ENCODE data around the gene KLHL18. TPM values are rescaled to one million over a fixed set of nuclear protein-coding genes. Genes with fewer than 3 reads are reported as not detected.

Gene KLHL18
- polyA plus RNA-seq, 2 of the 4 experiments (the other 2 are of a cell fraction): 14.3 to 20.7 TPM

DNA sequence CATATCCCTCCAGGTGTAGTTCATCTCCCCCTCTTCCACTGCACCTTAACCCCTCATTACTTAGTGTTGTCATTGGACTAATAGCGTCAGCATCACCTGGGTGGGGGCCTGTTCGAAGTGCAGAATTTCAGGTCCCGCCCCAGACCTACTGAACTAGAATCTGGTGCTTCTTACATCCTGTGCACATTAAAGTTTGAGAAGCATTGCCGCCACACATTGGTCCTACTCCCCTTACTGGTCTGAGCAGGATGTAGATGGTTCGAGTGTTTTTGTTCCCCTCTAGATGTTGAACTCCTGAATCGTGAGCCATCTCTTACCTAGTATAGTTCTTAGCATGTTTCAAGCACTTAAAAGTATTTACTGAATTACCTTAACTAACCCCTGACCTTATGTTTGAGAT lies 13.2 kb downstream of the KLHL18 start:
- H3K4me2 ChIP-seq: no peak overlapping the region
- ATAC-seq: no peak
- DNase-seq (ENCODE audit: low read depth in 1 of 2, low spot score in 1 of 2): no peak
- FAIRE-seq: no peak
- CTCF ChIA-PET: no interaction called here
- POLR2A ChIA-PET: no interaction called here
- no peak overlapping the region for H3K4me3 ChIP-seq
- no peaks in the 10 kb centered on the region for H3K4me1 ChIP-seq
- no peak for TF ChIP-seq HOXB5 (CRISPR knock-in tag; IDR thresholded peaks at IDR 0.05)
- no peak for TF ChIP-seq CHD4 (IDR thresholded peaks at IDR 0.05; ENCODE audit: borderline replicate concordance)
- no peak for TF ChIP-seq PHF8 (IDR thresholded peaks at IDR 0.05; ENCODE audit: borderline replicate concordance, low read depth)
- no peak for TF ChIP-seq SMC3 (IDR thresholded peaks at IDR 0.05)
- TF ChIP-seq, protein P1, sequence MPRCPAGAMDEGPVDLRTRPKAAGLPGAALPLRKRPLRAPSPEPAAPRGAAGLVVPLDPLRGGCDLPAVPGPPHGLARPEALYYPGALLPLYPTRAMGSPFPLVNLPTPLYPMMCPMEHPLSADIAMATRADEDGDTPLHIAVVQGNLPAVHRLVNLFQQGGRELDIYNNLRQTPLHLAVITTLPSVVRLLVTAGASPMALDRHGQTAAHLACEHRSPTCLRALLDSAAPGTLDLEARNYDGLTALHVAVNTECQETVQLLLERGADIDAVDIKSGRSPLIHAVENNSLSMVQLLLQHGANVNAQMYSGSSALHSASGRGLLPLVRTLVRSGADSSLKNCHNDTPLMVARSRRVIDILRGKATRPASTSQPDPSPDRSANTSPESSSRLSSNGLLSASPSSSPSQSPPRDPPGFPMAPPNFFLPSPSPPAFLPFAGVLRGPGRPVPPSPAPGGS (IDR thresholded peaks at IDR 0.05): no peak
- TF ChIP-seq KDM5A (IDR thresholded peaks at IDR 0.05): no peak
- no peak for TF ChIP-seq SREBF2 (IDR thresholded peaks at IDR 0.05)
- TF ChIP-seq TFCP2L1 (CRISPR knock-in tag; IDR thresholded peaks at IDR 0.05): no peak
- TF ChIP-seq HEYL (CRISPR knock-in tag; IDR thresholded peaks at IDR 0.05): no peak
- TF ChIP-seq CHD2 (IDR thresholded peaks at IDR 0.05; ENCODE audit: low read length, partially characterized antibody): no peak
- no peak for TF ChIP-seq CEBPB (IDR thresholded peaks at IDR 0.05)
- no peak for TF ChIP-seq ESRRA (IDR thresholded peaks at IDR 0.05; ENCODE audit: borderline replicate concordance, low read length)
- TF ChIP-seq HOXB13 (CRISPR knock-in tag; IDR thresholded peaks at IDR 0.05; ENCODE audit: low read depth): no peak
- no peak for TF ChIP-seq ZFP36 (IDR thresholded peaks at IDR 0.05; ENCODE audit: borderline replicate concordance, partially characterized antibody)
- no peaks in the 10 kb centered on the region for H3K9me3 ChIP-seq
- no peak overlapping the region for H3K27ac ChIP-seq
- WGBS (ENCODE audit: missing lambda C conversion rate): 82% methylated on average over 6 of the region's 6 CpGs

DNA sequence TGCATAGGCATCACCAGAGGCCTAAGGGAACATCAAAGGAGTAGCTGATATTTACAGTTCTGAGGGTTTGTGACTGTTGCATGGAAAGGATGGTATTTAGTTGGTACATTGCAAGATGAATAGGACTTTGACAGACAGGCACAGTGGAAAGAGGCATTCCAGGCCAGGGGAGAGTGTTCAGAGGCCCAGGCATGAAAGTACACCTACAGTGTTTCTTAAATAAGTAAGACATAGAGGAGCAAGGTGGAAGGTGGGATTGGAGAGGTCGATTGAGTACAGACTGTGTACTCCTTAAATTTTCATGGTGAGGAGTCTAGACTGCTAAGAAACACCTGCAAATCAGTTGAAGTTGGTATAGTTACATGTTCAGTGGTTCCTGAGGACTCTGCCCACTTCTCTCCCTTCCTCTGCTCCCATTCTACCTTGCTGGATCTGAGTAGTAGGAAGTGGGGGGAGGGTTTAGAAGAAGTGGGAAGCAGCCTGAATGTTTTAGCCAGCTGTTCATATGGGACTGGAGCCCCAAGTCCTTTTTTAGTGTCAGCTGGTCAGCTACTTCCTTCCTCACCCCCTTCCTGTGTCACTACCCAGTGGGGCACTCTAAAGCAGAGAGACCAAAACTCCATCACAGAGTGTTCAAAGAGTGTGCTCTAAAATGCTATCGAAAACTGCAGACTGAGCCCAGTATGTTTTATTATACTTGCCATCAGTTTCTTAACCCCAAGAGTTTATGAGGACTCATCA lies 14.0 kb downstream of the KLHL18 start:
- ChIA-PET POLR2A (no interaction called here), CTCF (interaction anchor here (0.8 kb wide), 1 partner anchor 27 kb away, joined by 3 read pairs; no protein-coding TSS in a partner anchor)
- Histone ChIP-seq H3K4me2 (no peak overlapping the region), H3K9me3 (no peaks in the 10 kb centered on the region), H3K27ac (no peak overlapping the region), H3K4me1 (no peaks in the 10 kb centered on the region), H3K4me3 (no peak overlapping the region)
- no peak for TF ChIP-seq FOSB (CRISPR knock-in tag; IDR thresholded peaks at IDR 0.05)
- TF ChIP-seq HDAC2 (IDR thresholded peaks at IDR 0.05): no peak
- no peak for TF ChIP-seq TFCP2L1 (CRISPR knock-in tag; IDR thresholded peaks at IDR 0.05)
- TF ChIP-seq NPAS2 (CRISPR knock-in tag; IDR thresholded peaks at IDR 0.05; ENCODE audit: borderline replicate concordance): no peak
- TF ChIP-seq, protein P2, sequence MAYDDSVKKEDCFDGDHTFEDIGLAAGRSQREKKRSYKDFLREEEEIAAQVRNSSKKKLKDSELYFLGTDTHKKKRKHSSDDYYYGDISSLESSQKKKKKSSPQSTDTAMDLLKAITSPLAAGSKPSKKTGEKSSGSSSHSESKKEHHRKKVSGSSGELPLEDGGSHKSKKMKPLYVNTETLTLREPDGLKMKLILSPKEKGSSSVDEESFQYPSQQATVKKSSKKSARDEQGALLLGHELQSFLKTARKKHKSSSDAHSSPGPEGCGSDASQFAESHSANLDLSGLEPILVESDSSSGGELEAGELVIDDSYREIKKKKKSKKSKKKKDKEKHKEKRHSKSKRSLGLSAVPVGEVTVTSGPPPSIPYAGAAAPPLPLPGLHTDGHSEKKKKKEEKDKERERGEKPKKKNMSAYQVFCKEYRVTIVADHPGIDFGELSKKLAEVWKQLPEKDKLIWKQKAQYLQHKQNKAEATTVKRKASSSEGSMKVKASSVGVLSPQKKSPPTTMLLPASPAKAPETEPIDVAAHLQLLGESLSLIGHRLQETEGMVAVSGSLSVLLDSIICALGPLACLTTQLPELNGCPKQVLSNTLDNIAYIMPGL (CRISPR knock-in tag; IDR thresholded peaks at IDR 0.05; ENCODE audit: borderline replicate concordance): no peak
- no peak for TF ChIP-seq POLR2AphosphoS2 (conservative IDR thresholded peaks at IDR 0.05; ENCODE audit: low read length)
- TF ChIP-seq FOXS1 (CRISPR knock-in tag; IDR thresholded peaks at IDR 0.05): no peak
- no peak for TF ChIP-seq GATA3 (IDR thresholded peaks at IDR 0.05; ENCODE audit: borderline replicate concordance)
- TF ChIP-seq HOXA7 (CRISPR knock-in tag; IDR thresholded peaks at IDR 0.05): no peak
- no peak for TF ChIP-seq MAFK (IDR thresholded peaks at IDR 0.05; ENCODE audit: partially characterized antibody)
- no peak for TF ChIP-seq MAZ (IDR thresholded peaks at IDR 0.05; ENCODE audit: borderline replicate concordance, low read depth, low read length)
- TF ChIP-seq CBX2 (IDR thresholded peaks at IDR 0.05; ENCODE audit: borderline replicate concordance, low read depth): no peak
- TF ChIP-seq, protein P3, sequence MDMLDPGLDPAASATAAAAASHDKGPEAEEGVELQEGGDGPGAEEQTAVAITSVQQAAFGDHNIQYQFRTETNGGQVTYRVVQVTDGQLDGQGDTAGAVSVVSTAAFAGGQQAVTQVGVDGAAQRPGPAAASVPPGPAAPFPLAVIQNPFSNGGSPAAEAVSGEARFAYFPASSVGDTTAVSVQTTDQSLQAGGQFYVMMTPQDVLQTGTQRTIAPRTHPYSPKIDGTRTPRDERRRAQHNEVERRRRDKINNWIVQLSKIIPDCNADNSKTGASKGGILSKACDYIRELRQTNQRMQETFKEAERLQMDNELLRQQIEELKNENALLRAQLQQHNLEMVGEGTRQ (IDR thresholded peaks at IDR 0.05): no peak
- TF ChIP-seq FOSL2 (IDR thresholded peaks at IDR 0.05): no peak
- no peak for TF ChIP-seq FOSL2 (CRISPR knock-in tag; IDR thresholded peaks at IDR 0.05)
- no peak for TF ChIP-seq ZFP36 (IDR thresholded peaks at IDR 0.05; ENCODE audit: borderline replicate concordance, partially characterized antibody)
- TF ChIP-seq, protein P4, sequence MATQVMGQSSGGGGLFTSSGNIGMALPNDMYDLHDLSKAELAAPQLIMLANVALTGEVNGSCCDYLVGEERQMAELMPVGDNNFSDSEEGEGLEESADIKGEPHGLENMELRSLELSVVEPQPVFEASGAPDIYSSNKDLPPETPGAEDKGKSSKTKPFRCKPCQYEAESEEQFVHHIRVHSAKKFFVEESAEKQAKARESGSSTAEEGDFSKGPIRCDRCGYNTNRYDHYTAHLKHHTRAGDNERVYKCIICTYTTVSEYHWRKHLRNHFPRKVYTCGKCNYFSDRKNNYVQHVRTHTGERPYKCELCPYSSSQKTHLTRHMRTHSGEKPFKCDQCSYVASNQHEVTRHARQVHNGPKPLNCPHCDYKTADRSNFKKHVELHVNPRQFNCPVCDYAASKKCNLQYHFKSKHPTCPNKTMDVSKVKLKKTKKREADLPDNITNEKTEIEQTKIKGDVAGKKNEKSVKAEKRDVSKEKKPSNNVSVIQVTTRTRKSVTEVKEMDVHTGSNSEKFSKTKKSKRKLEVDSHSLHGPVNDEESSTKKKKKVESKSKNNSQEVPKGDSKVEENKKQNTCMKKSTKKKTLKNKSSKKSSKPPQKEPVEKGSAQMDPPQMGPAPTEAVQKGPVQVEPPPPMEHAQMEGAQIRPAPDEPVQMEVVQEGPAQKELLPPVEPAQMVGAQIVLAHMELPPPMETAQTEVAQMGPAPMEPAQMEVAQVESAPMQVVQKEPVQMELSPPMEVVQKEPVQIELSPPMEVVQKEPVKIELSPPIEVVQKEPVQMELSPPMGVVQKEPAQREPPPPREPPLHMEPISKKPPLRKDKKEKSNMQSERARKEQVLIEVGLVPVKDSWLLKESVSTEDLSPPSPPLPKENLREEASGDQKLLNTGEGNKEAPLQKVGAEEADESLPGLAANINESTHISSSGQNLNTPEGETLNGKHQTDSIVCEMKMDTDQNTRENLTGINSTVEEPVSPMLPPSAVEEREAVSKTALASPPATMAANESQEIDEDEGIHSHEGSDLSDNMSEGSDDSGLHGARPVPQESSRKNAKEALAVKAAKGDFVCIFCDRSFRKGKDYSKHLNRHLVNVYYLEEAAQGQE (IDR thresholded peaks at IDR 0.05): no peak
- TF ChIP-seq ZC3H11A (IDR thresholded peaks at IDR 0.05): no peak
- TF ChIP-seq NFE2L2 (conservative IDR thresholded peaks at IDR 0.05; ENCODE audit: low read length): no peak
- DNase-seq (ENCODE audit: low read depth in 1 of 2, low spot score in 1 of 2) (no peak), FAIRE-seq (no peak), ATAC-seq (no peak)
- 57% methylated on average over 2 of the region's 2 CpGs for WGBS (ENCODE audit: missing lambda C conversion rate)

Measured in A549 (cell line).